Lung (tissue), 12 donors: ENCODE measurements around the gene MIPOL1. TPM values are rescaled to one million over a fixed set of nuclear protein-coding genes. Genes with fewer than 3 reads are reported as not detected.

ENCODE experiments used
- ATAC-seq: fragments of 200-7000 bp; cut with Tn5 transposase; one replicate; pipeline ENCODE4 v1.9.1; 2020; ENCODE audit warnings: moderate number of reproducible peaks; ENCODE audit not compliant: insufficient read depth, low FRiP score
- DNase-seq, 3 donors: peaks; one replicate each; pipeline ENCODE4 v3.0.0-alpha.2; 2013 to 2017
- H3K27ac ChIP-seq, 2 donors: one replicate each; pipeline ENCODE4 v1.5.1; 2013; ENCODE audit warnings: mild to moderate bottlenecking in 2 of 2, moderate library complexity in 2 of 2, control low read depth in 1 of 2, inconsistent platforms in 1 of 2, low read depth in 1 of 2, low read length in 1 of 2
- H3K27me3 ChIP-seq, 3 donors: one replicate each; pipeline ENCODE4 v1.5.1; 2013; ENCODE audit warnings: low read length in 2 of 3; ENCODE audit not compliant: control insufficient read depth in 3 of 3, insufficient read depth in 3 of 3
- H3K36me3 ChIP-seq, 4 donors: one replicate each; pipeline ENCODE4 v1.5.1; 2013; ENCODE audit warnings: low read length in 4 of 4, mild to moderate bottlenecking in 1 of 4, moderate library complexity in 1 of 4; ENCODE audit not compliant: control insufficient read depth in 4 of 4, insufficient read depth in 4 of 4
- H3K4me1 ChIP-seq, 5 donors: one replicate each; pipeline ENCODE4 v1.5.1; 2013; ENCODE audit warnings: low read length in 5 of 5, mild to moderate bottlenecking in 2 of 5, moderate library complexity in 1 of 5; ENCODE audit not compliant: control insufficient read depth in 5 of 5, insufficient read depth in 5 of 5
- H3K4me3 ChIP-seq: one replicate; pipeline ENCODE4 v1.5.1; 2013; ENCODE audit warnings: mild to moderate bottlenecking, control low read depth, moderate library complexity
- H3K9ac ChIP-seq, 2 donors: one replicate each; pipeline ENCODE4 v1.5.1; 2013; ENCODE audit warnings: low read length in 2 of 2, control low read depth in 1 of 2; ENCODE audit not compliant: insufficient read depth in 1 of 2
- H3K9me3 ChIP-seq, 4 donors: one replicate each; pipeline ENCODE4 v1.5.1; 2013; ENCODE audit warnings: low read length in 3 of 4, mild to moderate bottlenecking in 1 of 4, moderate library complexity in 1 of 4; ENCODE audit not compliant: control insufficient read depth in 4 of 4, insufficient read depth in 3 of 4
- WGBS, 2 donors: extraction: QIAGEN DNeasy Blood & Tissue Kit; methylation state at CpG; one replicate each; pipeline ENCODE4 v1.1.7; 2013; 5-methylcytosine and 5-hydroxymethylcytosine counted together
- polyA plus RNA-seq, 2 donors: library from polyadenylated mRNA; stranded (reverse); fragments of 200-250 nt; gene quantifications; one replicate each; pipeline ENCODE4 v1.2.1, GENCODE V29; 2013
- total RNA-seq, 2 donors: library from RNA; depleted of rRNA in 1 of 2; stranded (reverse); fragments of >200 nt in 1 of 2; gene quantifications; one replicate each; pipeline ENCODE4 v1.2.1, GENCODE V29; 2014 to 2021
- TF ChIP-seq, protein P1 (sequence below): IDR thresholded peaks from 2 replicates; pipeline ENCODE4 v1.5.1; 2012; ENCODE audit warnings: mild to moderate bottlenecking; ENCODE audit errors: control extremely low read depth, extremely low read depth
- donor health status: control.
- donor health status: control.
- donor health status: Bipolar disorder and iron deficiency.
- donor health status: healthy.
- donor health status: DM: yes; HTN: yes; CAD: no.

Gene MIPOL1
- total and polyA plus RNA-seq, 4 donors, result 2.3 to 49.9 (median 7.0) TPM

DNA sequence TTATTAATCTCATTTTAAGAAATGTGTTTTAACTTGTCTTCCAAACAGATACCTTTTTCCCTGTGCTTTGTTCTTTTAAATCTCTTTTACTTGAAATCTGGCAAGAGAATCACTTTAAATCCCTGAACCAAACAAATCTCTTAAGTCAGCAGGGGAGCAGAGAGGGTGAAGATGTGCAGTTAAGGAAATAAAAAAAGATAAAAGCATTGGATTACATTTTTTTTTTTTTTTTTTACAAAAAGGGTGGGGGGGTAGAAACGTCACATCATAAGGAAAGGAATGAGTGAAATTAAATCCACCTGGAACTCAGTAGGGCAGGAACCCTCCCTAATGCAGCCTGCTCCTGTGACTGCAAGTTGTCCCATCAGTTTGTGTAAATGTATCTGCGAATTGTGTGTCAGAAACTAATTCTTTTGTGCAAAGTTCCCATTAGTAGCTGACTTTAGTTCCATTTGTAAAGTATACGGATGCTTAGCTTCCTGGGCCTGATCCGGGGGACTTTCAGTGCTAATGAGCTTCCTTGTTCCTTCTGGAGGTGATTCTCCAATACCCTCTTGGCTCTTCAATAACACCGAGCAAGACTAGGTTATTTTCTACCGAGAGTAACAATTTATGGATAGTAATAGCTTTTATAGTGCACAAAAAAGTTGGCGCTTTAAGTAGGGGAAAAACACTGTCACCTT lies 399.2 kb downstream of the MIPOL1 start:
- DNase-seq (peak in 2 of 3 donors; percentile 22 to 25), ATAC-seq (no peak)
- no peak overlapping the region for H3K4me3 ChIP-seq
- H3K4me1 ChIP-seq, result peaks cover 0 to 19% (median 8%) of the 10 kb centered on the region in 5 donors
- H3K36me3 ChIP-seq, result no peaks in the 10 kb centered on the region
- TF ChIP-seq, protein P1, sequence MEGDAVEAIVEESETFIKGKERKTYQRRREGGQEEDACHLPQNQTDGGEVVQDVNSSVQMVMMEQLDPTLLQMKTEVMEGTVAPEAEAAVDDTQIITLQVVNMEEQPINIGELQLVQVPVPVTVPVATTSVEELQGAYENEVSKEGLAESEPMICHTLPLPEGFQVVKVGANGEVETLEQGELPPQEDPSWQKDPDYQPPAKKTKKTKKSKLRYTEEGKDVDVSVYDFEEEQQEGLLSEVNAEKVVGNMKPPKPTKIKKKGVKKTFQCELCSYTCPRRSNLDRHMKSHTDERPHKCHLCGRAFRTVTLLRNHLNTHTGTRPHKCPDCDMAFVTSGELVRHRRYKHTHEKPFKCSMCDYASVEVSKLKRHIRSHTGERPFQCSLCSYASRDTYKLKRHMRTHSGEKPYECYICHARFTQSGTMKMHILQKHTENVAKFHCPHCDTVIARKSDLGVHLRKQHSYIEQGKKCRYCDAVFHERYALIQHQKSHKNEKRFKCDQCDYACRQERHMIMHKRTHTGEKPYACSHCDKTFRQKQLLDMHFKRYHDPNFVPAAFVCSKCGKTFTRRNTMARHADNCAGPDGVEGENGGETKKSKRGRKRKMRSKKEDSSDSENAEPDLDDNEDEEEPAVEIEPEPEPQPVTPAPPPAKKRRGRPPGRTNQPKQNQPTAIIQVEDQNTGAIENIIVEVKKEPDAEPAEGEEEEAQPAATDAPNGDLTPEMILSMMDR, result no peak
- peaks cover 8 to 85% (median 83%) of the 10 kb centered on the region in 3 donors for H3K27me3 ChIP-seq
- H3K9ac ChIP-seq, result peak overlapping the region in 1 of 2 donors; percentile 70
- H3K27ac ChIP-seq, result peak overlapping the region in 1 of 2 donors; percentile 3
- H3K9me3 ChIP-seq, result peaks cover 0 to 23% (median 0%) of the 10 kb centered on the region in 4 donors
- 8 to 17% methylated on average over 7 of the region's 7 CpGs for WGBS, 2 donors

DNA sequence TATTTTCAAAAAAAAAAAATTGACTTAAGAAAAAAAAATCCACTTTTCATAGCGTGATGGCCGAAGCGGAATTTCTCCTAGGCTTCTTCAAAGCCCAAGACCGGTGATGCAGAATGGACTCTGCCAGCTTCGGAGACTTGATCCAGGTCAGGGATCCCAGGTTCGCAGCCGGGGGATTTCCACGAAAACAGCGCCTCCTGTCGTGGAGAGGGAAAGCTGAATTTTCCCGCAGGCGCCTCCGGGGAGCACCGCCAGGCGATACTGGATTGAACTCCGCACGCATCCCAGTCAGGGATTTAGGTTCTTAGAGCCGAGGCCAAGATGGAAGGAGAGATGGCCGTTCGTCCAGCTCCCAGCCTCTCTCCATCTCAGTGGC lies 399.8 kb downstream of the MIPOL1 start:
- TF ChIP-seq, protein P1, result no peak
- H3K36me3 ChIP-seq, result no peaks in the 10 kb centered on the region
- H3K27ac ChIP-seq, result peak overlapping the region in 1 of 2 donors; percentile 76
- peaks cover 0 to 19% (median 10%) of the 10 kb centered on the region in 5 donors for H3K4me1 ChIP-seq
- DNase-seq (peak; percentile 34 to 66 (median 49)), ATAC-seq (no peak)
- WGBS, 2 donors, result 10 to 12% methylated on average over 20 of the region's 20 CpGs
- H3K9me3 ChIP-seq, result peaks cover 0 to 18% (median 0%) of the 10 kb centered on the region in 4 donors
- H3K9ac ChIP-seq, result no peak overlapping the region
- peaks cover 9 to 87% (median 86%) of the 10 kb centered on the region in 3 donors for H3K27me3 ChIP-seq
- no peak overlapping the region for H3K4me3 ChIP-seq

DNA sequence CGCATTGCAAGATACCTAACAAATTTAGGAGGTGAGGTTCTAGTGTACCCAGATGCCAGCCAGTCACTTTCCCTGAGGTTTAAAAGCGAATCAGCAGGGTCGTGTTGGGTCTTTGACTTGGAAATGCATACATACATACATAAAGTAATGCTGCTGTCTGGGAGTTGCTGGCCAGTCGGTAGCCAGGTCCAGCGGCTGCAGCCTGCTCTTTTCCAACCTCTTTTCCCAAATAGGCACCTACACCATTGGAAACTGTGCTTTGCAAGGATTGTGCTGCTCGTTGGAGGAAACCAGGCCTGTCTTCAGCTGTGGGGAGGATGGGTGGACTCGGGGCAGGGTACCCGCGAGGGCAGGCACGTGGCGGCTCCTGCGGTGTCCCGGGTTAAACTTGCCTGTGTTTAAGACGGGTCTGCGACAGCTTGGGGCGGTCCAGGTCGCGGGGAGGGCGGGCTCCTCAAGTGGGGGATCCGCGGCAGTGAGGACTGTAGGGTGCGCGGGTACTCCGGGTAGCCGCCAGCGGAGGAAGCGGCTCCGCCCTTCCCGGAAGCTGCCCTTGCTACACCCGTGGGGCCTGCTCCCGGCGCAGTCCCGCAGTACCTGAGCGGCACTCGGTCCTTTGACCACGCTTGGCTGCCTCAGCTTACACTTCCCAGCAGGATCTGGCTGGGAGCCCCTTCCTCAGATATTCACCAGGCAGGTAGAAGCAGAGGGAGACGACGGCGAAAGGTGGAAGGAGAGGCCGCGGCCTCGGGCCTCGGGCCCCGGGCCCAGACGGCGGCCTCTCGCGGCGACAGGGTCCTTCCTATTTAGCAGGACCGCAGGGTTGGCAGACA lies 400.4 kb downstream of the MIPOL1 start:
- Histone ChIP-seq H3K36me3 (no peaks in the 10 kb centered on the region), H3K27ac (peak overlapping the region in 1 of 2 donors; percentile 90), H3K9ac (no peak overlapping the region), H3K4me3 (peak overlapping the region; percentile 46), H3K4me1 (peaks cover 0 to 19% (median 12%) of the 10 kb centered on the region in 5 donors), H3K9me3 (peaks cover 0 to 17% (median 0%) of the 10 kb centered on the region in 4 donors), H3K27me3 (peaks cover 9 to 87% (median 86%) of the 10 kb centered on the region in 3 donors)
- 3 to 7% methylated on average over 50 of the region's 50 CpGs for WGBS, 2 donors
- ATAC-seq (peak; percentile 50), DNase-seq (peak in 2 of 3 donors; percentile 44 to 46)
- TF ChIP-seq, protein P1, result no peak
